ENCODE measurements around the gene NEK7. TPM values are rescaled to one million over a fixed set of nuclear protein-coding genes. Genes with fewer than 3 reads are reported as not detected.

NEK7 gene
- total RNA-seq, 4 donors from 2014 or later = 98.1 to 152 (median 118) TPM

DNA sequence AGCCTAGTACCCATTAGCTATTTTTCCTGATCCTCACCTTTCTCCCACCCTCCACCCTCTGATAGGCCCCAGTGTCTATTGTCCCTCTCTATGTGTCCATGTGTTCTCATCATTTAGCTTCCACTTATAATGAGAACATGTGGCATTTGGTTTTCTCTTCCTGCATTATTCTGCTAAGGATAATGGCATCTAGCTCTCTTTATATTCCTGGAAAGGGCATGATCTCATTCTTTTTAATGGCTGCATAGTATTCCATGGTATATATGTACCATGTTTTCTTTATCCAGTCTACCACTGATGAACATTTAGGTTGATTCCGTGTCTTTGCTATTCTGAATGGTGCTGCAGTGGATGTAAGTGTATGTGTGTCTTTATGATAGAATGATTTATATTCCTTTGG is 178.9 kb downstream of the NEK7 start:
- Histone ChIP-seq H3K27ac (no peak overlapping the region), H3K36me3 (no peaks in the 10 kb centered on the region), H3K27me3 (no peaks in the 10 kb centered on the region), H3K9me3 (no peaks in the 10 kb centered on the region), H3K4me3 (no peak overlapping the region), H3K4me1 (no peaks in the 10 kb centered on the region)
- in situ Hi-C loops (cut with MboI; ENCODE audit: low sequenced_read_pairs in 4 of 4) = no loop called here
- intact Hi-C loops (cut with DNase I; ENCODE audit: low total_unique reads) = no loop called here
- DNase-seq = no peak
- ATAC-seq = no peak
- no peak for TF ChIP-seq POLR2A (IDR thresholded peaks at IDR 0.05)
- TF ChIP-seq, protein P1, sequence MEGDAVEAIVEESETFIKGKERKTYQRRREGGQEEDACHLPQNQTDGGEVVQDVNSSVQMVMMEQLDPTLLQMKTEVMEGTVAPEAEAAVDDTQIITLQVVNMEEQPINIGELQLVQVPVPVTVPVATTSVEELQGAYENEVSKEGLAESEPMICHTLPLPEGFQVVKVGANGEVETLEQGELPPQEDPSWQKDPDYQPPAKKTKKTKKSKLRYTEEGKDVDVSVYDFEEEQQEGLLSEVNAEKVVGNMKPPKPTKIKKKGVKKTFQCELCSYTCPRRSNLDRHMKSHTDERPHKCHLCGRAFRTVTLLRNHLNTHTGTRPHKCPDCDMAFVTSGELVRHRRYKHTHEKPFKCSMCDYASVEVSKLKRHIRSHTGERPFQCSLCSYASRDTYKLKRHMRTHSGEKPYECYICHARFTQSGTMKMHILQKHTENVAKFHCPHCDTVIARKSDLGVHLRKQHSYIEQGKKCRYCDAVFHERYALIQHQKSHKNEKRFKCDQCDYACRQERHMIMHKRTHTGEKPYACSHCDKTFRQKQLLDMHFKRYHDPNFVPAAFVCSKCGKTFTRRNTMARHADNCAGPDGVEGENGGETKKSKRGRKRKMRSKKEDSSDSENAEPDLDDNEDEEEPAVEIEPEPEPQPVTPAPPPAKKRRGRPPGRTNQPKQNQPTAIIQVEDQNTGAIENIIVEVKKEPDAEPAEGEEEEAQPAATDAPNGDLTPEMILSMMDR (IDR thresholded peaks at IDR 0.05 in 4 of 5, conservative IDR thresholded peaks at IDR 0.05 in 1 of 5) = no peak

DNA sequence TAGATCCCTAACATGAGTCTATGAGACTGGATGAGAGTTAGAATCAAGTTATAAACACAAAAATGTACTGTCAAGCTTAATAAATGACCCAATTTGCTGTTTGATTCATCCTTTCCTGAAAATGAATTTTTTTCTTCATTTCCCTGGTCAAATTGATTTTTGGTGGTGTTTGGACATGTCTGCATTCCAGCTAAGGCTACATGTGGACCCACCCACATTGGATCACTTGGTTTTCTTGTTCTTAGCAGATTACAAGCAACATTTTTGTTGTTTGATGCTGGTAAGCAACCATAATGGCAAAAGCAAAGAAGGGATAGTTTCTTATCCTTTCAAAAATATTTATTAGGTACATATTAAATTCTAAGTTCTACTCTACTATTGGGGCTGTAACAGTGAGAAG is 181.1 kb downstream of the NEK7 start:
- no peak overlapping the region for H3K27ac ChIP-seq
- H3K9me3 ChIP-seq = no peaks in the 10 kb centered on the region
- no peak for DNase-seq
- no peak for ATAC-seq
- H3K4me3 ChIP-seq = no peak overlapping the region
- no peaks in the 10 kb centered on the region for H3K4me1 ChIP-seq
- in situ Hi-C loops (cut with MboI; ENCODE audit: low sequenced_read_pairs in 4 of 4) (no loop called here), intact Hi-C loops (cut with DNase I; ENCODE audit: low total_unique reads) (no loop called here)
- TF ChIP-seq POLR2A (IDR thresholded peaks at IDR 0.05) = no peak
- TF ChIP-seq, protein P1 (IDR thresholded peaks at IDR 0.05 in 4 of 5, conservative IDR thresholded peaks at IDR 0.05 in 1 of 5) = no peak
- H3K27me3 ChIP-seq = no peaks in the 10 kb centered on the region
- no peaks in the 10 kb centered on the region for H3K36me3 ChIP-seq

DNA sequence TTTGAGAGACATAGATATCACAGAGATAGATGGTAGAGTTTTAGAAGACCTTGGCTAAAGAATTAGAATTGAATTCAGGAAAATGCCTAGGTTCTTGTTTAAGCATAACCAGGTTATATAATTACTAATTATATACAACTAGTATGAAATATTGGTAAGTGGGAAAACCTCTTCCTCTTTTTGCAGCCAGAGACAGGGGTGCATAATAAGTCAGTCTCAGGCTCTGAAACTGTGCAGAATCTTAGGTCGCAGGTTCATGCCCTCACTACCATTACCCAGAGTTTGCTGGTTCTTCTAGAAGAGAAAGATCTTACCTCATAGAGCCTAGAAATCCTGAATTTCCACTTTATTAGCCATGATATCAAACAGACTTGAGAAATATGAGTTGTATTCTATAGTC is 183.3 kb downstream of the NEK7 start:
- DNase-seq (no peak), ATAC-seq (no peak)
- in situ Hi-C loops (cut with MboI; ENCODE audit: low sequenced_read_pairs in 4 of 4) (no loop called here), intact Hi-C loops (cut with DNase I; ENCODE audit: low total_unique reads) (no loop called here)
- H3K9me3 ChIP-seq = no peaks in the 10 kb centered on the region
- no peak for TF ChIP-seq POLR2A (IDR thresholded peaks at IDR 0.05)
- TF ChIP-seq, protein P1 (IDR thresholded peaks at IDR 0.05 in 4 of 5, conservative IDR thresholded peaks at IDR 0.05 in 1 of 5) = no peak
- no peaks in the 10 kb centered on the region for H3K4me1 ChIP-seq
- H3K4me3 ChIP-seq = no peak overlapping the region
- no peaks in the 10 kb centered on the region for H3K36me3 ChIP-seq
- no peak overlapping the region for H3K27ac ChIP-seq
- H3K27me3 ChIP-seq = no peaks in the 10 kb centered on the region

DNA sequence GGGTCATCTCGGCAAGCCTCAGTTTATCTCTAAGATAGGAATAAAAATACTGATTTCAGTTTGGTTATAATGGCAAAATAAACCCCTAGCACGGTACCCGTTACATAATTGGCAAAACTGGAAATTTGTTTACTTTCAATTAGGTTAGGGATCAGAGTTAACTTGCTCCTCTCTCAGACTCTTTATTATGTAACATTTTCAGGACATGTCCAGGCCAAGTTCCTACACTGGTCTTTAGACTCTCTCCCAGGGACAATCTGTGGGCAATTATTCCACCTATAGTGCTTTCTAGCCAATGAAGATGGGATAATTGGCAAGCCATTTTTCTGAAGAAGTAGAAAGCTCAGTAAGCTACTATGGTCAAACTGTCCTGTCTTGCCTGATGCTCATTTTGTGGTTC is 189.4 kb downstream of the NEK7 start:
- Histone ChIP-seq H3K27ac (no peak overlapping the region), H3K4me3 (no peak overlapping the region), H3K27me3 (no peaks in the 10 kb centered on the region), H3K4me1 (no peaks in the 10 kb centered on the region), H3K36me3 (no peaks in the 10 kb centered on the region), H3K9me3 (no peaks in the 10 kb centered on the region)
- TF ChIP-seq, protein P1 (IDR thresholded peaks at IDR 0.05 in 4 of 5, conservative IDR thresholded peaks at IDR 0.05 in 1 of 5) = no peak
- TF ChIP-seq POLR2A (IDR thresholded peaks at IDR 0.05) = no peak
- ATAC-seq (no peak), DNase-seq (no peak)
- intact Hi-C loops (cut with DNase I; ENCODE audit: low total_unique reads) = no loop called here
- in situ Hi-C loops (cut with MboI; ENCODE audit: low sequenced_read_pairs in 4 of 4) = no loop called here

DNA sequence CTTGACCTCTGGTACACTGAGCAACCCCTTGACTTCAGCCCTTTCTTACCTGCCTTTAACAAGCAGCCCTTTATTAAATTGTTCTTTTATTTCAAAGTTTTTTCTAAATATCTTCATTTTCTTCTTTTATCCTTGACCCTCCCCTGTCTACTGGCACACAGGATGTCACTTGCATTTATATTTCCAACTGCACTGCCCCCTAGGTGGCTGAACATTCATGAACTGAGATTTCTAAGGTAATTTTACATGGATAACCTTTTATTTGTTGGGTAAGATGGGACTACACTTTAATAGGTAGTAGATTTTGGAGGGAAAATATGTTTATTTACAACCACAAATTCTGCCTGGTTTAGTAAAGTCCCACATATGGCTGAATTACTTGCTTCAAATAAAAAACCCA is 193.7 kb downstream of the NEK7 start:
- no peak for TF ChIP-seq POLR2A (IDR thresholded peaks at IDR 0.05)
- TF ChIP-seq, protein P1 (IDR thresholded peaks at IDR 0.05 in 4 of 5, conservative IDR thresholded peaks at IDR 0.05 in 1 of 5) = no peak
- Histone ChIP-seq H3K9me3 (no peaks in the 10 kb centered on the region), H3K4me1 (no peaks in the 10 kb centered on the region), H3K27me3 (no peaks in the 10 kb centered on the region), H3K36me3 (no peaks in the 10 kb centered on the region), H3K4me3 (no peak overlapping the region), H3K27ac (no peak overlapping the region)
- in situ Hi-C loops (cut with MboI; ENCODE audit: low sequenced_read_pairs in 4 of 4) (loop anchor here in 2 of 4 donors (25.0 kb wide), 1 partner anchor 263 kb away; no protein-coding TSS in a partner anchor), intact Hi-C loops (cut with DNase I; ENCODE audit: low total_unique reads) (loop anchor here (10.0 kb wide), 1 partner anchor 266 kb away; no protein-coding TSS in a partner anchor)
- ATAC-seq (no peak), DNase-seq (no peak)
